HEK293 (cell line): ENCODE results near the gene SNCAIP.

Experiments used
- KLF16 ChIP-seq: fragments of 450-650 bp; formaldehyde crosslinking; IDR thresholded peaks from 2 replicates; pipeline ENCODE4 v1.5.1; 2017; ENCODE audit warnings: missing biosample characterization, missing genetic modification characterization
- MEIS1 ChIP-seq: sonication (generic); formaldehyde crosslinking; IDR thresholded peaks from 2 replicates; pipeline ENCODE4 v1.8.1; 2022; ENCODE audit warnings: missing genetic modification reagents, mild to moderate bottlenecking, borderline replicate concordance
- PBX3 ChIP-seq: sonication (generic); formaldehyde crosslinking; IDR thresholded peaks from 2 replicates; pipeline ENCODE4 v1.8.1; 2022; ENCODE audit warnings: mild to moderate bottlenecking, moderate library complexity, missing genetic modification reagents
- PRDM2 ChIP-seq: fragments of 450-650 bp; formaldehyde crosslinking; IDR thresholded peaks from 2 replicates; pipeline ENCODE4 v1.5.1; 2016; ENCODE audit warnings: missing biosample characterization, missing genetic modification characterization, borderline replicate concordance
- REPIN1 ChIP-seq: fragments of 450-650 bp; formaldehyde crosslinking; IDR thresholded peaks from 2 replicates; pipeline ENCODE4 v1.5.1; 2017; ENCODE audit warnings: missing biosample characterization, missing genetic modification characterization, low read depth
- TRIM28 ChIP-seq: IDR thresholded peaks from 2 replicates; pipeline ENCODE4 v1.6.1; 2011; ENCODE audit warnings: low read length, control low read depth, borderline replicate concordance
- YY2 ChIP-seq: fragments of 450-650 bp; formaldehyde crosslinking; IDR thresholded peaks from 2 replicates; pipeline ENCODE4 v1.5.1; 2016; ENCODE audit warnings: missing biosample characterization, missing genetic modification characterization
- ZBTB7A ChIP-seq: fragments of 450-650 bp; formaldehyde crosslinking; IDR thresholded peaks from 2 replicates; pipeline ENCODE4 v1.5.1; 2016; ENCODE audit warnings: low read depth, missing biosample characterization, missing genetic modification characterization
- ZFP3 ChIP-seq: fragments of 450-650 bp; formaldehyde crosslinking; IDR thresholded peaks from 2 replicates; pipeline ENCODE4 v1.5.1; 2016; ENCODE audit warnings: low read depth, missing biosample characterization, missing genetic modification characterization
- ZFP41 ChIP-seq: fragments of 450-650 bp; formaldehyde crosslinking; IDR thresholded peaks from 2 replicates; pipeline ENCODE4 v1.5.1; 2016; ENCODE audit warnings: missing biosample characterization, missing genetic modification characterization, borderline replicate concordance
- ZNF112 ChIP-seq: fragments of 450-650 bp; formaldehyde crosslinking; IDR thresholded peaks from 2 replicates; pipeline ENCODE4 v1.5.0; 2017; ENCODE audit warnings: missing biosample characterization, missing genetic modification characterization
- ZNF18 ChIP-seq: fragments of 450-650 bp; formaldehyde crosslinking; IDR thresholded peaks from 2 replicates; pipeline ENCODE4 v1.5.1; 2016; ENCODE audit warnings: missing biosample characterization, missing genetic modification characterization
- ZNF184 ChIP-seq: fragments of 450-650 bp; IDR thresholded peaks from 2 replicates; pipeline ENCODE4 v1.5.1; 2018; ENCODE audit warnings: missing biosample characterization, mild to moderate bottlenecking, missing genetic modification characterization
- ZNF2 ChIP-seq: fragments of 450-650 bp; formaldehyde crosslinking; IDR thresholded peaks from 2 replicates; pipeline ENCODE4 v1.5.1; 2016; ENCODE audit warnings: missing biosample characterization, missing genetic modification characterization
- ZNF202 ChIP-seq: fragments of 450-650 bp; formaldehyde crosslinking; IDR thresholded peaks from 2 replicates; pipeline ENCODE4 v1.5.1; 2016; ENCODE audit warnings: missing biosample characterization, missing genetic modification characterization, borderline replicate concordance
- ZNF221 ChIP-seq: fragments of 450-650 bp; formaldehyde crosslinking; IDR thresholded peaks from 2 replicates; pipeline ENCODE4 v1.5.1; 2017; ENCODE audit warnings: missing biosample characterization, missing genetic modification characterization, borderline replicate concordance
- ZNF23 ChIP-seq: fragments of 450-650 bp; formaldehyde crosslinking; IDR thresholded peaks from 2 replicates; pipeline ENCODE4 v1.5.1; 2016; ENCODE audit warnings: missing biosample characterization, missing genetic modification characterization, borderline replicate concordance
- ZNF324 ChIP-seq: fragments of 450-650 bp; formaldehyde crosslinking; IDR thresholded peaks from 2 replicates; pipeline ENCODE4 v1.5.1; 2016; ENCODE audit warnings: missing biosample characterization, missing genetic modification characterization
- ZNF362 ChIP-seq: fragments of 450-650 bp; formaldehyde crosslinking; IDR thresholded peaks from 2 replicates; pipeline ENCODE4 v1.5.1; 2016; ENCODE audit warnings: missing biosample characterization, missing genetic modification characterization
- ZNF37A ChIP-seq: fragments of 450-650 bp; IDR thresholded peaks from 2 replicates; pipeline ENCODE4 v1.5.1; 2018; ENCODE audit warnings: missing biosample characterization, missing genetic modification characterization
- ZNF391 ChIP-seq: fragments of 450-650 bp; formaldehyde crosslinking; IDR thresholded peaks from 2 replicates; pipeline ENCODE4 v1.5.1; 2016; ENCODE audit warnings: low read depth, missing biosample characterization, missing genetic modification characterization, borderline replicate concordance
- ZNF423 ChIP-seq: fragments of 450-650 bp; formaldehyde crosslinking; IDR thresholded peaks from 2 replicates; pipeline ENCODE4 v1.5.1; 2016; ENCODE audit warnings: missing biosample characterization, missing genetic modification characterization
- ZNF473 ChIP-seq: fragments of 450-650 bp; formaldehyde crosslinking; IDR thresholded peaks from 2 replicates; pipeline ENCODE4 v1.5.1; 2017; ENCODE audit warnings: missing biosample characterization, missing genetic modification characterization
- ZNF580 ChIP-seq: fragments of 450-650 bp; formaldehyde crosslinking; IDR thresholded peaks from 2 replicates; pipeline ENCODE4 v1.5.1; 2016; ENCODE audit warnings: missing biosample characterization, missing genetic modification characterization
- ZNF639 ChIP-seq: fragments of 450-650 bp; formaldehyde crosslinking; IDR thresholded peaks from 2 replicates; pipeline ENCODE4 v1.5.1; 2016; ENCODE audit warnings: missing biosample characterization, missing genetic modification characterization
- ZNF658 ChIP-seq: fragments of 450-650 bp; formaldehyde crosslinking; IDR thresholded peaks from 2 replicates; pipeline ENCODE4; 2016; ENCODE audit warnings: missing biosample characterization, missing genetic modification characterization
- ZNF660 ChIP-seq: fragments of 450-650 bp; IDR thresholded peaks from 2 replicates; pipeline ENCODE4 v1.5.1; 2018; ENCODE audit warnings: missing biosample characterization, mild to moderate bottlenecking, missing genetic modification characterization
- ZSCAN23 ChIP-seq: fragments of 450-650 bp; formaldehyde crosslinking; IDR thresholded peaks from 2 replicates; pipeline ENCODE4 v1.5.1; 2016; ENCODE audit warnings: missing biosample characterization, missing genetic modification characterization

SNCAIP gene

GRCh38 chr5:122332599-122333555 lies 20.8 kb downstream of the SNCAIP start (continued):
- TF ChIP-seq PRDM2 (no peak), ZNF202 (no peak), ZNF184 (tag by site-specific recombination) (no peak), ZNF112 (tag by site-specific recombination) (no peak), ZNF658 (no peak), ZNF221 (tag by site-specific recombination) (no peak), YY2 (tag by site-specific recombination) (no peak), ZNF639 (no peak), ZNF37A (tag by site-specific recombination) (no peak), TRIM28 (peak; percentile 71; the same call in 1 of the 2 replicates), ZFP41 (tag by site-specific recombination) (no peak), ZNF2 (tag by site-specific recombination) (no peak), ZNF391 (tag by site-specific recombination) (no peak), ZSCAN23 (tag by site-specific recombination) (no peak), ZNF423 (tag by site-specific recombination) (no peak), REPIN1 (no peak), ZNF18 (peak; percentile 80), ZNF580 (tag by site-specific recombination) (peak; percentile 97), ZFP3 (no peak), KLF16 (tag by site-specific recombination) (peak; percentile 68; the same call in 1 of the 2 replicates), ZNF473 (tag by site-specific recombination) (no peak), ZNF660 (no peak), ZBTB7A (no peak), MEIS1 (CRISPR knock-in tag) (peak; percentile 37; the same call in 1 of the 2 replicates), ZNF23 (tag by site-specific recombination) (no peak), ZNF324 (tag by site-specific recombination) (no peak), PBX3 (no peak), ZNF362 (tag by site-specific recombination) (no peak)
